HG03103 (cell line): ENCODE data around the gene PTGR2.
"Not testable (repeated sequence)": the region's sequence is repeated elsewhere in the genome, so short reads cannot be mapped to it uniquely, and the experiment has no call there.

ENCODE experiments used
- ATAC-seq: cut with Tn5 transposase; IDR thresholded peaks from one replicate; pipeline ENCODE4 v1.9.1; 2021; ENCODE audit warnings: low read depth; ENCODE audit not compliant: unreplicated experiment

Gene PTGR2

DNA sequence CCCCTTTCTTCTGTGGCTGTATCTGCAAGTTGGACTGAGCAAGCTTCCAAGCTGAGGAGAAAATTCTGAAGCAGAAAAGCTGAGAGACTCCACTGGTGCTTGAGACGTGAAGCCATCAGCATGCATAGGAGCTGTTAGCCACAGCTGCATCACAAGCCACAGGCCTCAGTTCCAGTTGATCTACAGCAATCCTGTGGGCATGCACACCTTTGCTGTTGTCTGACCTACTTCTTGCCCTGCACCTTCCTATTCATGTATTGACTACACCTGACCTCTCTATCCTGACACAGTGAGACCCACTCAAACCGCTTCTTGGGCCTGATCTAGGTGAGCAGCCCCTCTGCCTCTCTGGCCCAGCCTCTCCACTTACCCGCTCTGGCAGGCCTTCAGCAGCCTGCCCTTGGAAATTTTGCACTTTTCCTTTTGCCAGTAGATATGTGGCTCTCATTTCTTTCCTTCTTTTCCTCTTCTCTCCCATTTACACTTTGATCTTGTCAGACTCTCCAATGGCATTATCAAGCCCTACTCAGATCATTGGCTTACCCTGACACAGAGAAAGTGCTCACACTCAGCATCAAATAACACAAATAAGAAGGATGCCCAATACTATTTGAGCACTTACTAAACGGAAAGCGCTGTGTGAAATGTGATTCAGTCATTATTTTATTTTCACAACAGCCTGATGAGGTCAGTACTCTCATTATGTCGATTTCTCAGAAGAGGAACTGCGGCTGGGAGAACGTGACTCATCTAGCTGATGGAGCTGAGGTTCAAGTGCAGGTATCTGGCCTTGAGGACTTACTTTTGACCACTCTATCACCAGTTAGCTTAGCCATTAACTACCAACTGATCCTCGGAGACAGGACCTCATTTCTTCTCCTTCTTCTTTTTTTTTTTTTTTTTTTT, 21.9 kb upstream of the PTGR2 start:
- ATAC-seq = no peak

DNA sequence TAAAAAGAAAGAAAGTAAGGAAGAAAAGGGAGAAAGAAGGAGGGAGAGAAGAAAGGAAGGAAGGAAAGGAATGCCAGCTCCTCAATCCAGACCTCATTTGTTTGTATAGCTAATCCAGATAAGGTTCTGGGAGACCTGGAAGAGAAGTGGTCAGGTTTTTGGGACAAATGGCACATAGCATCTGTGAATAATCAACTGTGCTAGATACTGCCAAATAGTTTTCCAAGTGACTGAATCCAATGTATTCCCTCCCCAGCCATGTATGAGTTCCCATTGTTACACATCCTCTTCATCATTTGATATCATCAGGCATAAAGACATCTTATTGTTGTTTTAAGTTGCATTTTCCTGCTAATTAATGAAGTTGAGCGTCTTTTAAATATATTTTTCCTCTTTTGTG, 18.6 kb upstream of the PTGR2 start:
- ATAC-seq = no peak

DNA sequence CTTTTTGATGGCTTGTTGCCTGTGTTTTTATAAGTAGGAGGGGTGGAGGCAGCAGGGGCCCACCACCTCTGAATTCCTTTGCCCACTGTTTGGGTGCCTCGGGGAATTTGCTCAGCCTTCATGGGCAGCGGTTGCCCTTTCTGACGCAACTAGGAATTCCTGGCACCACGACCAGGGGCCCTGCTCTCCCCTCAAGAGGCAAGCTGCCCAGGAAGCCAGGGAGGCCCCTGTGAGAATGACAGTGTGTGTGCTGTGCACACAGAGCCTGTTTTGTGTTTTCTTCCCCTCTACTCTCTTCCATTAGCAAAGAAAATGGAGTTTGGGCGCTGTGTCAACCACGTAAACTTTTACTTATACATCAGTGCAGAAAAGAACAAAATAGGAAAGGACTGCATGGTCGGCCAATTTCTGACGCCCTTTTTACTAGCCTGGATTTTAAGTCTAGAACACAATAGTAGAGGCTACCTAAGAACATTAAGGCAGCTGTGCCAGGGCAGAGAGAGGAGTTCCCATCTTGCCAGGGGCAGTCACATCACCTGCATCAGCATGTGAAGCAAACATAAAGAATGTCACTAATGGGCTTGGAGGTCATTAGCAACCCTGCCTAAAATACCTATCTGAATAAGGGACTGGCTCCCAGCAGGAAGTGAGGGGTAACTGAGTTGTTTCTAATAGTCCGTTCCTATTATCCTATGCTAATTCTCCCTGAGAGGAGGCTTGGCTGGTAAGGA, 17.9 kb upstream of the PTGR2 start:
- no peak for ATAC-seq

DNA sequence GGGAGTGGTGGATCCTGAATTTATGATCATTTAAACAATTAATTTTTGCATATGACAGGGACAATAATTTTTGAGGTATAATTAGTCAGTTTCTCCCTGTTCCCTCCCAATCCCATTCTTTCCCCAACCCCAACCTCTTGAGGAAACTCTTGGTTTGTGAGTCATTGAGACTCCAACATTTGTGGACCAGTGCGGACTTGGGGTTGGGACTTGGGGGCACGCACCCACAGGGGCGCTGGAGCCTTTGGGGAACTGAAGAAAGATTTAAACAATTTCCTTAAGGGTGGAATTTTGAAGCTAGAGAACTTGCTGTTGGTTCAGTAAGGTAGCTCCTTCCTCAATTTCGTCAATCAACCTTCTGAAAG, 17.4 kb upstream of the PTGR2 start:
- ATAC-seq = no peak

DNA sequence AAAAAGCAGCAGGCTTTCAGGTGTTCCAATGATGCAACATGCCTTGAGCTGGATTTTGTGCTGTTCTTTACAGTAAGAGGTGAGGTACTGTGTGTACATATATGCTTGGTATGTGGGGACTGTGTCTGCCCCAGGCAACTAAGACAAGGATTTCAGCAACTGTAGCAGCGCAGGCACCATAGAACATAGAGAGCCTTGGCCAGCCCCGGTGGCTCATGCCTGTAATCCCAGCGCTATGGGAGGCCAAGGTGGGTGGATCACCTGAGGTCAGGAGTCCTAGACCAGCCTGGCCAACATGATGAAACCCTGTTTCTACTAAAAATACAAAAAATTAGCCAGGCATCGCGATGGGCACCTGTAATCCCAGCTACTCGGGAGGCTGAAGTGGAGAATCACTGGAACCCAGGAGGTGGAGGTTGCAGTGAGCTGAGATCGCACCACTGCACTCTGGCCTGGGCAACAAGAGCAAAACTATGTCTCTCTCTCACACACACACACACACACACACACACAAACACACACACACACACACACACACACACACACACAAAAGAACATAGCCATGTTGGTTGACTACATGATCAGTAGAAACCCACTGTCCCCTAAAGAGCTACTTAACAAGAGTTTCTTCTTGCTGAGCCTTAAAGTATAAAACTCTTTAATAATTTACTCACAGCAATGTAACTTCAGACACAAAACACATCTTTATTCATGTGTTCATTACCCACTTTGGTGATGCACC, 13.2 kb upstream of the PTGR2 start:
- ATAC-seq = not testable (repeated sequence)

DNA sequence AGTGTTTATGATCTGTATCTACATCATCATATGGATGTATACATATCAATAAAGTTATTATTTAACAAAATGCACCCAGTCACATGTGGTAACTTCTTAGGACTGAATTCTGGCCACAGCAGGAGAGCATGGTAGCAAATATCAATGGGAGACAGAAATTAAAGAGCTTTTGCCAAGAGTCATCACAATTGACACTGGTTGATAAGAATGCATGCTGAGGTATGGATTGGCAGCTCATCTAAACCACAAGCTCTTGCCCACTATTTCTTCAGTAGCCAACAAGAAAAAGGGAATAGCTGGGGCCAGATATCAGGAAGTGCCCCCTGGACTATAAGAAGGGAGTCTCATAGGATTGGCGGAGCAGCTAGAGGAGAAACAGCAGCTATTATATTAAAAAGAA, 9.4 kb upstream of the PTGR2 start:
- ATAC-seq = no peak

DNA sequence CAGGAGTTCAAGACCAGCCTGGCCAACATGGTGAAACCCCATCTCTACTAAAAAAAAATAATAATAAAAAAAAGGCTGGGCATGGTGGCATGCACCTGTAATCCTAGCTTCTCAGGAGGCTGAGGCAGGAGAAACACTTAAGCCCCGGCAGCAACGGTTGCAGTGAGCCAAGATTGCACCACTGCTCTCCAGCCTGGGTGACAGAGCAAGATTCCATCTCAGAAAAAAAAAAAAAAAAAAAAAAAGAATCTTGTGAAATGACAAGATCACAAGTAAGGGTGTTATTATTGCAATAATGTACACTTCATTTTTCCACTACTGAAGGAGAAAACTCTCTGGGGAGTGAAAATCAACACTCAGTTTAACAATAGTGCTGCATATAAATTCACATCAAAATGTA, 8.8 kb upstream of the PTGR2 start:
- no peak for ATAC-seq

DNA sequence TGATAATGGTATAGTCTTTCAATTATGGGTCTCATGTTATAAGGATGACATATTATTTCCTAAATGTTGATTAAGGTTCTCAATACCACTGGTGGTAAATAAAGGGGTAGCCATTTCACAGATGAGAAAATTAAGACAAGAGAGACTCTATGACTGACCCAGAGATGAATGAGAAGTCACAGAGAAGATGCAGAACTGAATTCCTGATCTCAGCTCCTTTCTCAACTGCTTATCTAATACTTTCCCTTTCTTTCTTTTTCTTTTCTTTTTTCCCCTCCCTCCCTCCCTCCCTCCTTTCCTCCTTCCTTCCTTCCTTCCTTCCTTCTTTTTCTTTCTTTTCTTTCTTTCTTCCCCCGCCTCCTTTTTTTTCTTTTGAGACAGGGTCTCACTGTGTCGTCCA, 8.3 kb upstream of the PTGR2 start:
- ATAC-seq = no peak

DNA sequence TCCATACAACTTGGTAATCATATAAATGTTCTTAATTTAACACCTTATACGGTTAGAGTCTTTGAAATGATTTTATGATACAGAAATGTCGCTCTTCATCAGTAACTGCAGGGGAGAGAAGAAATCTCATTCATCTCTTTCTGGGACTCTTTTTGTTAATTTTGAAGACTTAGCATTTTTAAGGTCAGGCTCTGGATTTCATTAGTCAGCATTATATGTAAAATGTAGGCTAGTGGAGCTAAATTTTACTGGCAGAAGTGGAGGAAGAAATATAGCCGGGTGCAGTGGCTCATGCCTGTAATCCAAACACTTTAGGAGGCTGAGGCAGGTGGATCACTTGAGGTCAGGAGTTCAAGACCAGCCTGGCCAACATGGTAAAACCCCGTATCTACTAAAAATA, 4.7 kb upstream of the PTGR2 start:
- no peak for ATAC-seq

DNA sequence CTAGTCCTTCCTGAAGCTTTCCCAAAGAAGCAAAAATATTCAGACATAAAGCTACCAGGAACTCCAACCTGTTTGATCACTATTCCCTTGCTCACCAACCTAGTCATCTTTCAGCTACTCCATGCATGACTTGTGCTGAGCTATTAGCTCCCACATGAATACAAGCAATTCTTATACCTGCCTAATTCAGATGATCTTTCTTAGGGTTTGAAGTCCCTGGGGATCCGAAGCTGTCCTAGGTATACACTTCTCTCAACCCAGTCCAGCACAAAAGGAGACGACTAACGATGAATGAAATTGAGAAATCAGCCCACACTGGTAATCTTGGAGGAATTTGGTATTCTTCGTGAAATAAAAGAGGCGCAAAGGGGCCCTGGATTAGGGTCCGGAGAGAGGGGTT, 631 bp upstream of the PTGR2 start:
- no peak for ATAC-seq

DNA sequence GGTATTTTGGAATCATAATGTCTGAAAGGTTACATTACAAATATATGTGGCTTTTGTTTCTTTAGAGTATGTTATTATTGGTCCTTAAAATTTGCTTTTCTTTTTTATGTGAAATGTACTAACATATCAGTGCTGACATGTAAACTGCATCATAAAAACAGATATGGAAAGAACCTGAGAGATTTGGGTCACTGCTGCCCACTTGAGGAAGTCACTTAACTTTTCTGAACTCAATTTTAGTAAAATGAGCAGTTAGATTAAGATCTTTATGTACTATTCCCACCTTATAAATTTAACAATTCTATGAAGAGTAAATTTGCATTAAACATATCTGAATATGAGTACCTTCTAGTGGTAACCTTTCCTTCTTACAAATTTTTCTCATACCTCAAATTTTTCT, 7.5 kb downstream of the PTGR2 start:
- no peak for ATAC-seq

DNA sequence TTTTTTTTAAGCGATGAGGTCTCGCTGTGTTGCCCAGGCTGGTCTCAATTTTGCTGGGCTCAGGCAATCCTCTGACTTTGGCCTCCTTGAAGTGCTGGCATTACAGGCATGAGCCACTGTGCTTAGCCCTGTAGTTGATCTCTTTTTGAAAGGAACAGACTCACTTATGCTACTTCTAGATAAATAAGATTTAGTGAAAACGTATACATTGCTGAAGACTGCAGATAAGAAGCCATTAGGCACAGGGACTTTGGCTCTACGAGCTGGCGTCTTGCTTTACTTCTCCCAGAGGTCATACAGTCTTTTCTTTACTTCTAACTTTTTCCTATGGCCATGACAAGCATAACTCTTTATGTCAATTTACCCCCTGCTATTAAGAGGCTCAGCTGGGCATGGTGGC, 9.4 kb downstream of the PTGR2 start:
- ATAC-seq = no peak

DNA sequence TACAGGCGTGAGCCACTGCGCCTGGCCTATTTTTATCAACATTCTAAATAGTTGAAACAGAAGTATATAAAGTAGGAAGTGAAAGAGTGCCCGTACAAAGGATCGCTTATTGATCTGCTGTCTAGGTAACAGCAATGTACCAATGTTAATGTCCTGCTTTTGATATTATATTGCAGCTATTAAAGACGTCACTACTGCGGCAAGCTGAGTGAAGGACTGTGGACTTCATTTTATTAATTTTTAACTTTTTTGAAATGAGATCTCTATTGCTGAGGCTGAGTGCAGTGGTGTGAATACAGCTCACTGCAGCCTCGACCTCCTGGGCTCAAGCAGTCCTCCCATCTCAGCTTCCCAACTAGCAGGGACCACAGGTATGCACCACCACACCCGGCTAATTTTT, 10.8 kb downstream of the PTGR2 start:
- no peak for ATAC-seq

DNA sequence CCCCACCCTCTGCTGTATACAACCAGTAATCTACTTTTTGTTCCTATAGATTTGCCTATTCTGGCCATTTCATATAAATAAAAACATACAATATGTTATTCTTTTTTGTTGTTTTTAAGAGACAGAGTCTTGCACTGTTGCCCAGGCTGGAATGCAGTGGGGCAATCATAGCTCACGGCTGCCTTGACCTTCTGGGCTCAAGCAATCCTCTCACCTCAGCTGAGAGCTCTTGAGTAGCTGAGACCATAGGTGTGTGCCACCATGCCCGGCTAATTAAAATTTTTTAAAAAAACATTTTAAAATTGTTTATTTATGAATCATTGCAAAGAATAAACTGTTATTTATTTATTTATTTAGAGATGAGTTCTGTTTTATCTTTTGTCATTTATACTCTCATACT, 11.6 kb downstream of the PTGR2 start:
- no peak for ATAC-seq

DNA sequence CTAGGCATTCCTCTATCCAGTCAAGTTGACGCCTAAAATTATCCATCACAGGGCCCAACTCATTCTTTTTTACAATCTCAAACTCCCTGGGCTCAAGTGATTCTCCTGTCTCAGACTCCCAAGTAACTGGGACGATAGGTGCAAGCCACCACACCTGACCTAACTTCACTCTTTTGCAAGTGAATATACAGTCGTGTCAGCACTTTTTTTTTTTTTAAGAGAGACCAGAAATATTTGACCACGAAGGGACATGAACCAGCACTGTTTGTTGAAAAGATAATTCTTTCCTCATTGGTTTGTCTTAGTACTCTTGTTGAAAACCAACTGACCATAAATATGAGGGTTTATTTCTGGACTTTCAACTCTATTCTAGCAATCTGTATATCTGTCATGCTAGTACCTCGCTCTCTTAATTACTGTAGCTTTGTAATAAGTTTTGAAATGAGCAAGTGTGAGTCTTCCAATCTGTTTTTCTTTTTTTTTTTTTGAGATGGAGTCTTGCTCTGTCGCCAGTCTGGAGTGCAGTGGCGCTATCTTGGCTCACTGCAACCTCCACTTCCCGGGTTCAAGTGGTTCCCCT, 14.0 kb downstream of the PTGR2 start:
- ATAC-seq = no peak

DNA sequence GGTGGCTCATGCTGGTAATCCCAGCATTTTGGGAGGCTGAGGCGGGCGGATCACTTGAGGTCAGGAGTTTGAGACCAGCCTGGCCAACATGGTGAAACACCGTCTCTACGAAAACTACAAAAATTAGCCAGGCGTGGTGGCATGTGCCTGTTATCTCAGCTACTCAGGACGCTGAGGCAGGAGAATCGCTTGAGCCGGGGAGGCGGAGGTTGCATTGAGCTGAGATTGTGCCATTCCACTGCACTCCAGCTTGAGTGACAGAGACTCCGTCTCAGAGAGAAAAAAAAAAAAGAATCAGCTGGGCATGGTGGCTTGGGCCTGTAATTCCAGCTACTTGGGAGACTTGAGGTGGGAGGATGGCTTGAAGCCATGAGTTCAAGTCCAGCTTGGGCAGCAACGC, 18.1 kb downstream of the PTGR2 start:
- ATAC-seq = not testable (repeated sequence)

DNA sequence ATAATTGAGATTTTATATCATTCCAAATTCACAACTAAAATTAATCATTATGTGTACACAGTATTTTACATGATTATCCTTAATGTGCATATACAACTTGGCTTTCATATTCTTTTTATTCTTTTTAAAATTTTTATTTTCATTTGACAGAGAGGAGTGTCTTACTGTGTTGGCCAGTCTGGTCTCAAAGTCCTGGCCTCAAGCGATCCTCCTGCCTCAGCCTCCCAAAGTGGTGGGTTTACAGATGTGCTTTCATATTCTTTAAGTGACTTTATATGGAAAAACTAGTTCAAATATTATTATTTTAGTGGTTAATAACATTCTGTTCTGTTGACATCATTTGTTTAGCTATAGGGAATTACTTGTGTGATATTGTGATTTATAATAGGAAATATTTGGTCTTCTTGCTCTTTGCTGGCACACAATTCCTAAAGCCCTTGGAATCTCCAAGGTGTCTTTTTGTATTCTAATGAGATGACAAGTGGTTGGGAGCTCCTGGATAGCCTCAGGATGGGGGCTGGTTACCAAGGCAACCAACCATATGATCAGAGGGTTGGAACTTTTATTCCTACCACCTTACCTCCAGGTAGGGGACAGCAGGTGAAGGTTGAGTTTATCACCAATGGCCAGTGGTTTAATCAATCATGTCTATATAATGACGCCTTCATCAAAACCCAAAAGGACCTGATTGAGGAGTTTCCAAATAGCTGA, 19.0 kb downstream of the PTGR2 start:
- no peak for ATAC-seq

DNA sequence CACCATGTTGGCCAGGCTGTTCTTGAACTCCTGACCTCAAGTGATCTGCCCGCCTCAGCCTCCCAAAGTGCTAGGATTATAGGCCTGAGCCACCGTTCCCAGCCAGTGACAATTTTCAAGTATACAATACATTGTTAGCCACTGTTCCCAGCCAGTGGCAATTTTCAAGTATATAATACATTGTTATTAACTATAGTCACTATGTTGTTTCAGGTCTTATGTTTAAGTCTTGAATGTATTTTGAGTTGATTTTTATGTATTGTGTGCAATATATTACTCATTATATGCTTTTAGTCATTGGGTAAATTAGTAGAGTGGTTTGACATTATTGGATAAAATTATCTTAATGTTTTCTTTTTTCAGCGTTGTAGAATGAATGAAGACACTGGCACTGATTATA, 22.0 kb downstream of the PTGR2 start:
- ATAC-seq = no peak

DNA sequence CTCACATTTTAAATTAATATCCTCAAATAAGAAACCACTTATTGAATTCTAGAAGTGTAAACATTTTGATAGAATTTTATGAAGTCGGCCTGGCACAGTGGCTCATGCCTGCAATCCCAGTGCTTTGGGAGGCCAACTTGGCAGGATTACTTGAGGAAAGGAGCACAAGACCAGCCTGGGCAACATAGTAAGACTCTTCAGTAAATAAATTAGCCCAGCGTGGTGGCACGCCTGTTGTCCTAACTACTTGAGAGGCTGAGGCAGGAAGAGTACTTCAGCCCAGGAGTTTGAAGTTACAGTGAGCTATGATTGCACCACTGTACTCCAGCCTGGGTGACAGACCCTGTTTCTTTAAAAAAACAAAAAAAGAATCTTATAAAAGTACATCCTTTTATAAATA, 26.2 kb downstream of the PTGR2 start:
- no peak for ATAC-seq

DNA sequence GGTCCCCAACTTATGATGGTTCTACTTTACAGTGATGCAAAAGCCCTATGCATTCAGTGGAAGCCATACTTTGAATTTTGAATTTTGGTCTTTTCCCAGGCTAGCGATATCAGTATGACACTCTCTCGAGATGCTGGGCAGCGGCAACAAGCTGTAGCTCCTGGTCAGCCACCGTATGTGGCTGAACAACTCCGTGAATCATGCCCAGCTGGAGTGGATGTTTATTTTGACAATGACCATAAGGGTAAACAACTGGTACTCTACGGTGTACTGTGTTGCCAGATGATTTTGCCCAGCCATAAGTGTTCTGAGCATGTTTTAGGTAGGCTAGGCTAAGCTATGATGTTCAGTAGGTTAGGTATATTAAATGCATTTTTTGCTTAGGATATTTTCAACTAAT, 26.8 kb downstream of the PTGR2 start:
- ATAC-seq = no peak
